Measurements from ENCODE around the gene FDX2. TPM values are rescaled to one million over a fixed set of nuclear protein-coding genes. Genes with fewer than 3 reads are reported as not detected.

The FDX2 gene
- total and polyA plus RNA-seq, 2 of the 13 experiments (the other 11 are each of a cell fraction or from before 2014, with no cell fraction given): 21.0 to 24.7 TPM

DNA sequence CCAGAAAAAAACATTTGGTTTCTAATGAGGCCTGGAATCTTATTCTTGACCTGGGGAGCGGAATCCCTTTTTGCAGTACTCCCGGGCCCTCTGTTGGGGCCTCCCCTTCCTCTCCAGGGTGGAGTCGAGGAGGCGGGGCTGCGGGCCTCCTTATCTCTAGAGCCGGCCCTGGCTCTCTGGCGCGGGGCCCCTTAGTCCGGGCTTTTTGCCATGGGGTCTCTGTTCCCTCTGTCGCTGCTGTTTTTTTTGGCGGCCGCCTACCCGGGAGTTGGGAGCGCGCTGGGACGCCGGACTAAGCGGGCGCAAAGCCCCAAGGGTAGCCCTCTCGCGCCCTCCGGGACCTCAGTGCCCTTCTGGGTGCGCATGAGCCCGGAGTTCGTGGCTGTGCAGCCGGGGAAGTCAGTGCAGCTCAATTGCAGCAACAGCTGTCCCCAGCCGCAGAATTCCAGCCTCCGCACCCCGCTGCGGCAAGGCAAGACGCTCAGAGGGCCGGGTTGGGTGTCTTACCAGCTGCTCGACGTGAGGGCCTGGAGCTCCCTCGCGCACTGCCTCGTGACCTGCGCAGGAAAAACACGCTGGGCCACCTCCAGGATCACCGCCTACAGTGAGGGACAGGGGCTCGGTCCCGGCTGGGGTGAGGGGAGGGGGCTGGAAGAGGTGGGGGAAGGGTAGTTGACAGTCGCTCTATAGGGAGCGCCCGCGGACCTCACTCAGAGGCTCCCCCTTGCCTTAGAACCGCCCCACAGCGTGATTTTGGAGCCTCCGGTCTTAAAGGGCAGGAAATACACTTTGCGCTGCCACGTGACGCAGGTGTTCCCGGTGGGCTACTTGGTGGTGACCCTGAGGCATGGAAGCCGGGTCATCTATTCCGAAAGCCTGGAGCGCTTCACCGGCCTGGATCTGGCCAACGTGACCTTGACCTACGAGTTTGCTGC, 28.7 kb downstream of the FDX2 start, which contains the start of gene ICAM4 (continued):
- TF ChIP-seq, protein P1, sequence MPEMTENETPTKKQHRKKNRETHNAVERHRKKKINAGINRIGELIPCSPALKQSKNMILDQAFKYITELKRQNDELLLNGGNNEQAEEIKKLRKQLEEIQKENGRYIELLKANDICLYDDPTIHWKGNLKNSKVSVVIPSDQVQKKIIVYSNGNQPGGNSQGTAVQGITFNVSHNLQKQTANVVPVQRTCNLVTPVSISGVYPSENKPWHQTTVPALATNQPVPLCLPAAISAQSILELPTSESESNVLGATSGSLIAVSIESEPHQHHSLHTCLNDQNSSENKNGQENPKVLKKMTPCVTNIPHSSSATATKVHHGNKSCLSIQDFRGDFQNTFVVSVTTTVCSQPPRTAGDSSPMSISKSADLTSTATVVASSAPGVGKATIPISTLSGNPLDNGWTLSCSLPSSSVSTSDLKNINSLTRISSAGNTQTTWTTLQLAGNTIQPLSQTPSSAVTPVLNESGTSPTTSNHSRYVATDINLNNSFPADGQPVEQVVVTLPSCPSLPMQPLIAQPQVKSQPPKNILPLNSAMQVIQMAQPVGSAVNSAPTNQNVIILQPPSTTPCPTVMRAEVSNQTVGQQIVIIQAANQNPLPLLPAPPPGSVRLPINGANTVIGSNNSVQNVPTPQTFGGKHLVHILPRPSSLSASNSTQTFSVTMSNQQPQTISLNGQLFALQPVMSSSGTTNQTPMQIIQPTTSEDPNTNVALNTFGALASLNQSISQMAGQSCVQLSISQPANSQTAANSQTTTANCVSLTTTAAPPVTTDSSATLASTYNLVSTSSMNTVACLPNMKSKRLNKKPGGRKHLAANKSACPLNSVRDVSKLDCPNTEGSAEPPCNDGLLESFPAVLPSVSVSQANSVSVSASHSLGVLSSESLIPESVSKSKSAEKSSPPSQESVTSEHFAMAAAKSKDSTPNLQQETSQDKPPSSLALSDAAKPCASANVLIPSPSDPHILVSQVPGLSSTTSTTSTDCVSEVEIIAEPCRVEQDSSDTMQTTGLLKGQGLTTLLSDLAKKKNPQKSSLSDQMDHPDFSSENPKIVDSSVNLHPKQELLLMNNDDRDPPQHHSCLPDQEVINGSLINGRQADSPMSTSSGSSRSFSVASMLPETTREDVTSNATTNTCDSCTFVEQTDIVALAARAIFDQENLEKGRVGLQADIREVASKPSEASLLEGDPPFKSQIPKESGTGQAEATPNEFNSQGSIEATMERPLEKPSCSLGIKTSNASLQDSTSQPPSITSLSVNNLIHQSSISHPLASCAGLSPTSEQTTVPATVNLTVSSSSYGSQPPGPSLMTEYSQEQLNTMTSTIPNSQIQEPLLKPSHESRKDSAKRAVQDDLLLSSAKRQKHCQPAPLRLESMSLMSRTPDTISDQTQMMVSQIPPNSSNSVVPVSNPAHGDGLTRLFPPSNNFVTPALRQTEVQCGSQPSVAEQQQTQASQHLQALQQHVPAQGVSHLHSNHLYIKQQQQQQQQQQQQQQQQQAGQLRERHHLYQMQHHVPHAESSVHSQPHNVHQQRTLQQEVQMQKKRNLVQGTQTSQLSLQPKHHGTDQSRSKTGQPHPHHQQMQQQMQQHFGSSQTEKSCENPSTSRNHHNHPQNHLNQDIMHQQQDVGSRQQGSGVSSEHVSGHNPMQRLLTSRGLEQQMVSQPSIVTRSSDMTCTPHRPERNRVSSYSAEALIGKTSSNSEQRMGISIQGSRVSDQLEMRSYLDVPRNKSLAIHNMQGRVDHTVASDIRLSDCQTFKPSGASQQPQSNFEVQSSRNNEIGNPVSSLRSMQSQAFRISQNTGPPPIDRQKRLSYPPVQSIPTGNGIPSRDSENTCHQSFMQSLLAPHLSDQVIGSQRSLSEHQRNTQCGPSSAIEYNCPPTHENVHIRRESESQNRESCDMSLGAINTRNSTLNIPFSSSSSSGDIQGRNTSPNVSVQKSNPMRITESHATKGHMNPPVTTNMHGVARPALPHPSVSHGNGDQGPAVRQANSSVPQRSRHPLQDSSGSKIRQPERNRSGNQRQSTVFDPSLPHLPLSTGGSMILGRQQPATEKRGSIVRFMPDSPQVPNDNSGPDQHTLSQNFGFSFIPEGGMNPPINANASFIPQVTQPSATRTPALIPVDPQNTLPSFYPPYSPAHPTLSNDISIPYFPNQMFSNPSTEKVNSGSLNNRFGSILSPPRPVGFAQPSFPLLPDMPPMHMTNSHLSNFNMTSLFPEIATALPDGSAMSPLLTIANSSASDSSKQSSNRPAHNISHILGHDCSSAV (CRISPR knock-in tag; IDR thresholded peaks at IDR 0.05; ENCODE audit: borderline replicate concordance): no peak
- TF ChIP-seq MIER2 (CRISPR knock-in tag; IDR thresholded peaks at IDR 0.05) (no peak), ZSCAN21 (CRISPR knock-in tag; IDR thresholded peaks at IDR 0.05; ENCODE audit: borderline replicate concordance) (peak; percentile 59), GABPA (IDR thresholded peaks at IDR 0.05; ENCODE audit: low read depth, low read length) (no peak), GABPA (CRISPR knock-in tag; IDR thresholded peaks at IDR 0.05; ENCODE audit: low read depth) (no peak), ZMYM3 (CRISPR knock-in tag; IDR thresholded peaks at IDR 0.05) (no peak), NFE2 (CRISPR knock-in tag; IDR thresholded peaks at IDR 0.05) (no peak), EHMT2 (IDR thresholded peaks at IDR 0.05; ENCODE audit: borderline replicate concordance, low read depth, low read length) (no peak), KAT7 (CRISPR knock-in tag; IDR thresholded peaks at IDR 0.05; ENCODE audit: borderline replicate concordance) (0 out of 2 replicates have a peak, but pooled peaks have one; percentile 25), ZNF30 (CRISPR knock-in tag; IDR thresholded peaks at IDR 0.05) (no peak), ZNF790 (CRISPR knock-in tag; IDR thresholded peaks at IDR 0.05; ENCODE audit: borderline replicate concordance) (no peak), TBP (CRISPR knock-in tag; IDR thresholded peaks at IDR 0.05) (no peak), ZFP37 (CRISPR knock-in tag; IDR thresholded peaks at IDR 0.05; ENCODE audit: borderline replicate concordance) (no peak), SCMH1 (CRISPR knock-in tag; IDR thresholded peaks at IDR 0.05; ENCODE audit: borderline replicate concordance) (no peak)
- TF ChIP-seq, protein P2, sequence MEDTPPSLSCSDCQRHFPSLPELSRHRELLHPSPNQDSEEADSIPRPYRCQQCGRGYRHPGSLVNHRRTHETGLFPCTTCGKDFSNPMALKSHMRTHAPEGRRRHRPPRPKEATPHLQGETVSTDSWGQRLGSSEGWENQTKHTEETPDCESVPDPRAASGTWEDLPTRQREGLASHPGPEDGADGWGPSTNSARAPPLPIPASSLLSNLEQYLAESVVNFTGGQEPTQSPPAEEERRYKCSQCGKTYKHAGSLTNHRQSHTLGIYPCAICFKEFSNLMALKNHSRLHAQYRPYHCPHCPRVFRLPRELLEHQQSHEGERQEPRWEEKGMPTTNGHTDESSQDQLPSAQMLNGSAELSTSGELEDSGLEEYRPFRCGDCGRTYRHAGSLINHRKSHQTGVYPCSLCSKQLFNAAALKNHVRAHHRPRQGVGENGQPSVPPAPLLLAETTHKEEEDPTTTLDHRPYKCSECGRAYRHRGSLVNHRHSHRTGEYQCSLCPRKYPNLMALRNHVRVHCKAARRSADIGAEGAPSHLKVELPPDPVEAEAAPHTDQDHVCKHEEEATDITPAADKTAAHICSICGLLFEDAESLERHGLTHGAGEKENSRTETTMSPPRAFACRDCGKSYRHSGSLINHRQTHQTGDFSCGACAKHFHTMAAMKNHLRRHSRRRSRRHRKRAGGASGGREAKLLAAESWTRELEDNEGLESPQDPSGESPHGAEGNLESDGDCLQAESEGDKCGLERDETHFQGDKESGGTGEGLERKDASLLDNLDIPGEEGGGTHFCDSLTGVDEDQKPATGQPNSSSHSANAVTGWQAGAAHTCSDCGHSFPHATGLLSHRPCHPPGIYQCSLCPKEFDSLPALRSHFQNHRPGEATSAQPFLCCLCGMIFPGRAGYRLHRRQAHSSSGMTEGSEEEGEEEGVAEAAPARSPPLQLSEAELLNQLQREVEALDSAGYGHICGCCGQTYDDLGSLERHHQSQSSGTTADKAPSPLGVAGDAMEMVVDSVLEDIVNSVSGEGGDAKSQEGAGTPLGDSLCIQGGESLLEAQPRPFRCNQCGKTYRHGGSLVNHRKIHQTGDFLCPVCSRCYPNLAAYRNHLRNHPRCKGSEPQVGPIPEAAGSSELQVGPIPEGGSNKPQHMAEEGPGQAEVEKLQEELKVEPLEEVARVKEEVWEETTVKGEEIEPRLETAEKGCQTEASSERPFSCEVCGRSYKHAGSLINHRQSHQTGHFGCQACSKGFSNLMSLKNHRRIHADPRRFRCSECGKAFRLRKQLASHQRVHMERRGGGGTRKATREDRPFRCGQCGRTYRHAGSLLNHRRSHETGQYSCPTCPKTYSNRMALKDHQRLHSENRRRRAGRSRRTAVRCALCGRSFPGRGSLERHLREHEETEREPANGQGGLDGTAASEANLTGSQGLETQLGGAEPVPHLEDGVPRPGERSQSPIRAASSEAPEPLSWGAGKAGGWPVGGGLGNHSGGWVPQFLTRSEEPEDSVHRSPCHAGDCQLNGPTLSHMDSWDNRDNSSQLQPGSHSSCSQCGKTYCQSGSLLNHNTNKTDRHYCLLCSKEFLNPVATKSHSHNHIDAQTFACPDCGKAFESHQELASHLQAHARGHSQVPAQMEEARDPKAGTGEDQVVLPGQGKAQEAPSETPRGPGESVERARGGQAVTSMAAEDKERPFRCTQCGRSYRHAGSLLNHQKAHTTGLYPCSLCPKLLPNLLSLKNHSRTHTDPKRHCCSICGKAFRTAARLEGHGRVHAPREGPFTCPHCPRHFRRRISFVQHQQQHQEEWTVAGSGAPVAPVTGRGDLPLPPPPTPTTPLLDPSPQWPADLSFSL (CRISPR knock-in tag; IDR thresholded peaks at IDR 0.05): no peak; the same call in 1 of the 2 replicates
